Gastroesophageal sphincter (tissue), 3 donors: Measurements from ENCODE around the gene FAM204A.

Experiments
- CTCF ChIP-seq, 4 experiments: fragments of 200-600 bp in 2 of 4; fragments of 450-650 bp in 2 of 4; sonication (generic) in 1 of 4; IDR thresholded peaks; one replicate each; pipeline ENCODE4 v1.5.1; 2017 to 2019; ENCODE audit warnings: antibody characterized with exemption in 4 of 4, mild to moderate bottlenecking in 2 of 4, moderate library complexity in 2 of 4
- POLR2A ChIP-seq, 2 donors: fragments of 450-650 bp; IDR thresholded peaks; one replicate each; pipeline ENCODE4 v1.6.1; 2017; ENCODE audit warnings: antibody characterized with exemption in 2 of 2, mild to moderate bottlenecking in 2 of 2, moderate library complexity in 1 of 2

- TF ChIP-seq CTCF (IDR thresholded peaks at IDR 0.05) (no peak), POLR2A (IDR thresholded peaks at IDR 0.05) (no peak)
Measured at GRCh38 chr10:118249714-118250113, 92.4 kb downstream of the FAM204A start.
